ENCODE measurements around the gene SATL1.

Gene SATL1

GRCh38 chrX:85052205-85052604 lies 191.4 kb downstream of the SATL1 start:
- no peak overlapping the region for H3K27ac Mint-ChIP-seq
- H3K4me3 Mint-ChIP-seq = no peak overlapping the region
- H3K27me3 Mint-ChIP-seq (ENCODE audit: low read depth, poor library complexity) = no peaks in the 10 kb centered on the region
- TF ChIP-seq CTCF (IDR thresholded peaks at IDR 0.05) = no peak
- H3K4me1 Mint-ChIP-seq = no peaks in the 10 kb centered on the region
- no peak for DNase-seq
- H3K36me3 Mint-ChIP-seq (ENCODE audit: low read depth) = peaks cover 5% of the 10 kb centered on the region
- peaks cover 5% of the 10 kb centered on the region for H3K9me3 Mint-ChIP-seq

GRCh38 chrX:85051627-85052026 lies 192.0 kb downstream of the SATL1 start:
- no peak for TF ChIP-seq CTCF (IDR thresholded peaks at IDR 0.05)
- peaks cover 1% of the 10 kb centered on the region for H3K36me3 Mint-ChIP-seq (ENCODE audit: low read depth)
- H3K9me3 Mint-ChIP-seq = peaks cover under 1% of the 10 kb centered on the region
- no peak overlapping the region for H3K27ac Mint-ChIP-seq
- H3K4me3 Mint-ChIP-seq = no peak overlapping the region
- H3K27me3 Mint-ChIP-seq (ENCODE audit: low read depth, poor library complexity) = no peaks in the 10 kb centered on the region
- no peaks in the 10 kb centered on the region for H3K4me1 Mint-ChIP-seq
- DNase-seq = no peak
